Measurements from ENCODE around the gene OSTM1. TPM values are rescaled to one million over a fixed set of nuclear protein-coding genes. Genes with fewer than 3 reads are reported as not detected.

The OSTM1 gene
- total and polyA plus RNA-seq, 2 of the 8 experiments (the other 6 are each of a cell fraction or from before 2014, with no cell fraction given): 17.7 to 26.1 TPM

DNA sequence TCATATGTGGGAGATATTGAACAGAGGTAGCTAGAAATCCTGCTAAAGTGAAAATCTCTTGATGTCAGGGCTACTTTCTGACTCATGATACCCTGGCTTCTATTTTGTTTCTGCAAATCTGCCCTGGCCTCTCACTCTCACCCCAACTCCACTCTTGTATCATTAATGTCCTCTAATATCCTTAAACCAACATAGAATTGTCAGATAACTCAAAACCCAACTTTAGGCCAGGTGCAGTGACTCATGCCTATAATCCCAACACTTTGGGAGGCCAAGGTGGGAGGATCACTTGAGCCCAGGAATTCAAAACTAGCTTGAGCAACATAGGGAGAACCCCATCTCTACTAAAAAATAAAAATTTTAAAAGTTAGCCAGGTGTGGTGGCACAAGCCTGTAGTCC is 33.8 kb upstream of the OSTM1 start (continued):
- TF ChIP-seq CHD2 (IDR thresholded peaks at IDR 0.05; ENCODE audit: low read length) (no peak), BRCA1 (IDR thresholded peaks at IDR 0.05; ENCODE audit: low read depth, low read length) (no peak), SP2 (IDR thresholded peaks at IDR 0.05; ENCODE audit: low read length) (no peak), ASH2L (IDR thresholded peaks at IDR 0.05; ENCODE audit: low read length) (no peak), CBX5 (IDR thresholded peaks at IDR 0.05; ENCODE audit: low read depth, low read length) (no peak), ATF3 (IDR thresholded peaks at IDR 0.05; ENCODE audit: insufficient read depth, low read depth, low read length) (no peak), SIN3A (conservative IDR thresholded peaks at IDR 0.05 in 1 of 2, IDR thresholded peaks at IDR 0.05 in 1 of 2; ENCODE audit: low read depth in 1 of 2, low read length in 2 of 2) (no peak), SAP30 (IDR thresholded peaks at IDR 0.05; ENCODE audit: insufficient read depth, insufficient replicate concordance, low read length) (no peak), BACH1 (IDR thresholded peaks at IDR 0.05; ENCODE audit: low read length) (no peak), RAD21 (IDR thresholded peaks at IDR 0.05 in 1 of 2, conservative IDR thresholded peaks at IDR 0.05 in 1 of 2; ENCODE audit: low read depth in 2 of 2, low read length in 2 of 2) (no peak), CTCF (IDR thresholded peaks at IDR 0.05; ENCODE audit: control extremely low read depth in 1 of 3, insufficient read depth in 1 of 3, low read depth in 1 of 3, low read length in 3 of 3) (no peak)
